Mesenchymal stem cell (in vitro differentiated cells and primary cell): Measurements from ENCODE around the gene SLC4A7. TPM values are rescaled to one million over a fixed set of nuclear protein-coding genes. Genes with fewer than 3 reads are reported as not detected.
A peak's percentile ranks its signal among the peaks of the same experiment; 100 is the strongest.

Source experiments
- DNase-seq: peaks from one replicate; pipeline ENCODE4 v3.0.0-alpha.2; 2013
- H2AFZ ChIP-seq: one replicate; pipeline ENCODE4 v1.6.1; 2013; ENCODE audit warnings: low read depth, mild to moderate bottlenecking, control low read depth, inconsistent platforms, low read length, moderate library complexity
- H2AK5ac ChIP-seq: 2 replicates; pipeline ENCODE4 v1.6.1; 2013; ENCODE audit warnings: low read length, moderate library complexity, mild to moderate bottlenecking, inconsistent platforms; ENCODE audit not compliant: severe bottlenecking
- H2BK120ac ChIP-seq: one replicate; pipeline ENCODE4 v1.6.1; 2013; ENCODE audit warnings: low read depth, mild to moderate bottlenecking, inconsistent platforms, low read length, moderate library complexity
- H2BK12ac ChIP-seq, 2 experiments: one replicate each; pipeline ENCODE4 v1.6.1; 2013; ENCODE audit warnings: inconsistent platforms in 2 of 2, low read length in 2 of 2, mild to moderate bottlenecking in 2 of 2, moderate library complexity in 2 of 2, control low read depth in 1 of 2
- H2BK15ac ChIP-seq: one replicate; pipeline ENCODE4 v1.6.1; 2013; ENCODE audit warnings: mild to moderate bottlenecking, low read depth, inconsistent platforms; ENCODE audit not compliant: poor library complexity, severe bottlenecking
- H2BK5ac ChIP-seq: 2 replicates; pipeline ENCODE4 v1.6.1; 2013; ENCODE audit warnings: low read depth, mild to moderate bottlenecking, low read length, control low read depth, inconsistent platforms; ENCODE audit not compliant: poor library complexity, severe bottlenecking
- H3K14ac ChIP-seq, 2 experiments: one replicate each; pipeline ENCODE4 v1.6.1; 2013; ENCODE audit warnings: inconsistent platforms in 2 of 2, low read length in 2 of 2, control low read depth in 1 of 2, mild to moderate bottlenecking in 1 of 2, moderate library complexity in 1 of 2
- H3K18ac ChIP-seq, 2 experiments: one replicate each; pipeline ENCODE4 v1.6.1; 2013; ENCODE audit warnings: inconsistent platforms in 2 of 2, low read length in 2 of 2, control low read depth in 1 of 2, low read depth in 1 of 2, mild to moderate bottlenecking in 1 of 2
- H3K23ac ChIP-seq, 2 experiments: one replicate each; pipeline ENCODE4 v1.6.1; 2013; ENCODE audit warnings: inconsistent platforms in 2 of 2, low read length in 2 of 2, mild to moderate bottlenecking in 2 of 2, moderate library complexity in 2 of 2, control low read depth in 1 of 2
- H3K27ac ChIP-seq: 2 replicates; pipeline ENCODE4 v1.5.1; 2013; ENCODE audit warnings: mild to moderate bottlenecking, moderate library complexity, low read length, control low read depth, inconsistent platforms; ENCODE audit not compliant: poor library complexity, severe bottlenecking
- H3K27me3 ChIP-seq, 2 experiments: 2 replicates each; pipeline versions ENCODE4 v1.6.1 to v1.7.0; 2013; ENCODE audit warnings: low read length in 2 of 2, mild to moderate bottlenecking in 2 of 2, moderate library complexity in 2 of 2, control low read depth in 1 of 2, inconsistent platforms in 1 of 2; ENCODE audit not compliant: control insufficient read depth in 1 of 2, insufficient read depth in 1 of 2
- H3K36me3 ChIP-seq, 2 experiments: 2 replicates each; pipeline versions ENCODE4 v1.6.1 to v1.7.0; 2013; ENCODE audit warnings: low read length in 2 of 2, control low read depth in 1 of 2, inconsistent platforms in 1 of 2, low read depth in 1 of 2, mild to moderate bottlenecking in 1 of 2; ENCODE audit not compliant: insufficient read depth in 2 of 2, control insufficient read depth in 1 of 2
- H3K4ac ChIP-seq, 2 experiments: one replicate each; pipeline ENCODE4 v1.6.1; 2013; ENCODE audit warnings: inconsistent platforms in 2 of 2, low read length in 2 of 2, mild to moderate bottlenecking in 2 of 2, moderate library complexity in 2 of 2, control low read depth in 1 of 2, low read depth in 1 of 2
- H3K4me1 ChIP-seq: 2 replicates; pipeline ENCODE4 v1.6.1; 2013; ENCODE audit warnings: low read depth, low read length, control low read depth; ENCODE audit not compliant: control insufficient read depth, insufficient read depth
- H3K4me2 ChIP-seq: 2 replicates; pipeline ENCODE4 v1.6.1; 2013; ENCODE audit warnings: low read length, mild to moderate bottlenecking, inconsistent platforms; ENCODE audit not compliant: poor library complexity, severe bottlenecking
- H3K4me3 ChIP-seq, 2 experiments: 2 replicates each; pipeline versions ENCODE4 v1.5.1 to v1.7.0; 2013; ENCODE audit warnings: low read length in 2 of 2, mild to moderate bottlenecking in 2 of 2, control low read depth in 1 of 2, low read depth in 1 of 2; ENCODE audit not compliant: insufficient read depth in 1 of 2
- H3K79me1 ChIP-seq: replicated peaks from 2 replicates; pipeline ENCODE4 v1.6.1; 2013; ENCODE audit warnings: mild to moderate bottlenecking, control low read depth, low read length, inconsistent platforms; ENCODE audit not compliant: poor library complexity, severe bottlenecking
- H3K9ac ChIP-seq: 2 replicates; pipeline ENCODE4 v1.7.0; 2013; ENCODE audit warnings: mild to moderate bottlenecking, low read length, moderate library complexity
- H3K9me3 ChIP-seq: 2 replicates; pipeline ENCODE4 v1.7.0; 2013; ENCODE audit warnings: mild to moderate bottlenecking, low read length; ENCODE audit not compliant: control insufficient read depth
- H4K8ac ChIP-seq: one replicate; pipeline ENCODE4 v1.6.1; 2013; ENCODE audit warnings: inconsistent platforms, mild to moderate bottlenecking, low read length, moderate library complexity
- H4K91ac ChIP-seq: one replicate; pipeline ENCODE4 v1.6.1; 2013; ENCODE audit warnings: mild to moderate bottlenecking, low read length, inconsistent platforms
- WGBS: methylation state at CpG from one replicate; pipeline ENCODE4 v1.1.7; 2013; ENCODE audit warnings: mixed read lengths; 5-methylcytosine and 5-hydroxymethylcytosine counted together
- polyA plus RNA-seq, 2 experiments: library from polyadenylated mRNA; stranded (reverse); fragments of 200-250 nt; gene quantifications; one replicate each; pipeline ENCODE4 v1.2.3, GENCODE V29; 2013

Gene SLC4A7
- polyA plus RNA-seq (2013, experiment 1 of 2): 11.7 TPM
- 10.7 TPM for polyA plus RNA-seq (2013, experiment 2 of 2)

GRCh38 chr3:27484015-27484844, at the start of gene SLC4A7:
TSS of gene SLC4A7 (minus strand) at chr3:27484384. CDS start at chr3:27484126, 258 bp downstream.
- peak; percentile 95 for DNase-seq
- no peaks in the 10 kb centered on the region for H3K79me1 ChIP-seq
- H3K4me2 ChIP-seq: peak within 1 kb of the TSS; percentile 70
- peak within 1 kb of the TSS; percentile 97 for H2BK15ac ChIP-seq
- H3K9me3 ChIP-seq: no peaks in the 10 kb centered on the region
- no peaks in the 10 kb centered on the region for H3K27me3 ChIP-seq
- peak within 1 kb of the TSS; percentile 96 for H2AK5ac ChIP-seq
- peak within 1 kb of the TSS; percentile 90 to 100 for H3K4me3 ChIP-seq
- peak within 1 kb of the TSS; percentile 97 for H3K9ac ChIP-seq
- H3K4me1 ChIP-seq: peaks cover 6% of the 10 kb centered on the region
- peak within 1 kb of the TSS; percentile 95 for H2AFZ ChIP-seq
- peak within 1 kb of the TSS; percentile 93 for H4K8ac ChIP-seq
- peaks cover 2 to 25% of the 10 kb centered on the region in 2 experiments for H3K36me3 ChIP-seq
- H2BK120ac ChIP-seq: peak within 1 kb of the TSS; percentile 92
- H3K23ac ChIP-seq: peak within 1 kb of the TSS; percentile 60 to 100
- WGBS: under 1% methylated on average over 72 of the region's 100 CpGs
- peak within 1 kb of the TSS; percentile 75 for H3K27ac ChIP-seq
- peak within 1 kb of the TSS in 1 of 2 experiments; percentile 77 for H2BK12ac ChIP-seq
- H3K4ac ChIP-seq: peak within 1 kb of the TSS; percentile 75 to 91
- H3K18ac ChIP-seq: peak within 1 kb of the TSS; percentile 94 to 100
- H4K91ac ChIP-seq: peak within 1 kb of the TSS; percentile 80
- H3K14ac ChIP-seq: peak within 1 kb of the TSS in 1 of 2 experiments; percentile 99
- H2BK5ac ChIP-seq: peak within 1 kb of the TSS; percentile 97

- no peak overlapping the region for H2AFZ ChIP-seq
Measured at GRCh38 chr3:27533261-27533607, 49.0 kb upstream of the SLC4A7 start.

GRCh38 chr3:27532426-27533260, 48.5 kb upstream of the SLC4A7 start:
- Histone ChIP-seq H2AFZ (peak overlapping the region; percentile 29), H2BK120ac (peak overlapping the region; percentile 68), H3K14ac (no peak overlapping the region), H2BK15ac (peak overlapping the region; percentile 74), H3K36me3 (no peaks in the 10 kb centered on the region), H3K27ac (peak overlapping the region; percentile 94), H3K4ac (peak overlapping the region; percentile 12 to 57), H3K9me3 (no peaks in the 10 kb centered on the region), H2AK5ac (peak overlapping the region; percentile 94), H3K23ac (no peak overlapping the region), H3K27me3 (no peaks in the 10 kb centered on the region), H2BK12ac (peak overlapping the region; percentile 10 to 88), H3K4me3 (no peak overlapping the region), H2BK5ac (peak overlapping the region; percentile 95), H3K79me1 (no peaks in the 10 kb centered on the region), H4K8ac (peak overlapping the region; percentile 19), H3K18ac (peak overlapping the region; percentile 34 to 37), H3K4me1 (peaks cover 7% of the 10 kb centered on the region), H4K91ac (peak overlapping the region; percentile 85), H3K9ac (peak overlapping the region; percentile 85), H3K4me2 (no peak overlapping the region)
- no peak for DNase-seq
- 89% methylated on average over 3 of the region's 8 CpGs for WGBS

More at GRCh38 chr3:27533261-27533607, 49.0 kb upstream of the SLC4A7 start:
- H2BK15ac ChIP-seq: no peak overlapping the region
- H3K36me3 ChIP-seq: no peaks in the 10 kb centered on the region
- peak overlapping the region; percentile 39 for H2BK5ac ChIP-seq
- H2AK5ac ChIP-seq: no peak overlapping the region
- peak overlapping the region; percentile 19 for H4K8ac ChIP-seq
- no peaks in the 10 kb centered on the region for H3K27me3 ChIP-seq
- H3K4me3 ChIP-seq: no peak overlapping the region
- H3K14ac ChIP-seq: no peak overlapping the region
- H3K18ac ChIP-seq: peak overlapping the region; percentile 34 to 37
- H4K91ac ChIP-seq: peak overlapping the region; percentile 85
- peak overlapping the region; percentile 12 to 57 for H3K4ac ChIP-seq
- H3K4me2 ChIP-seq: no peak overlapping the region
- WGBS: 17% methylated on average over 4 of the region's 4 CpGs
- no peaks in the 10 kb centered on the region for H3K9me3 ChIP-seq
- H3K79me1 ChIP-seq: no peaks in the 10 kb centered on the region
- peak overlapping the region; percentile 4 to 88 for H2BK12ac ChIP-seq
- H2BK120ac ChIP-seq: peak overlapping the region; percentile 68
- peak overlapping the region; percentile 85 for H3K9ac ChIP-seq
- no peak overlapping the region for H3K23ac ChIP-seq
- H3K27ac ChIP-seq: peak overlapping the region; percentile 94
- peaks cover 7% of the 10 kb centered on the region for H3K4me1 ChIP-seq
- peak; percentile 38 for DNase-seq
